ENCODE measurements around the gene CASP3.

GRCh38 chr4:184695178-184695896 lies 46.1 kb upstream of the CASP3 start:
- TF ChIP-seq CTCF (conservative IDR thresholded peaks at IDR 0.05; ENCODE audit: low read depth, low read length): no peak
- TF ChIP-seq EZH2 (IDR thresholded peaks at IDR 0.05; ENCODE audit: low read length, unreplicated experiment): no peak
- TF ChIP-seq EZH2phosphoT487 (IDR thresholded peaks at IDR 0.05; ENCODE audit: borderline replicate concordance, low read length): no peak
